HCT116 (cell line): Measurements from ENCODE around the gene PLPP2.

ENCODE experiments used
- EGR1 ChIP-seq: IDR thresholded peaks from 2 replicates; pipeline ENCODE4 v1.6.1; 2012; ENCODE audit warnings: low read depth
- EZH2 ChIP-seq: fragments of 200-600 bp; sonication (generic); IDR thresholded peaks from 2 replicates; pipeline ENCODE4 v1.6.1; 2017; ENCODE audit warnings: antibody characterized with exemption, mixed run types
- FOSL1 ChIP-seq: IDR thresholded peaks from 2 replicates; pipeline ENCODE4 v1.6.1; 2012; ENCODE audit warnings: low read depth
- POLR2A ChIP-seq: IDR thresholded peaks from 2 replicates; pipeline ENCODE4 v1.7.0; 2011; ENCODE audit warnings: borderline replicate concordance; ENCODE audit not compliant: insufficient read depth, insufficient read length; ENCODE audit errors: extremely low read depth
- POLR2AphosphoS5 ChIP-seq: IDR thresholded peaks from 2 replicates; pipeline ENCODE4 v1.6.1; 2011; ENCODE audit warnings: mild to moderate bottlenecking, low read depth, low read length, moderate library complexity
- SIN3A ChIP-seq: IDR thresholded peaks from 2 replicates; pipeline ENCODE4 v1.6.1; 2012; ENCODE audit warnings: low read depth
- YY1 ChIP-seq: IDR thresholded peaks from 2 replicates; pipeline ENCODE4 v1.6.1; 2011; ENCODE audit warnings: low read length, low read depth, moderate library complexity, mild to moderate bottlenecking; ENCODE audit not compliant: insufficient replicate concordance; ENCODE audit errors: extremely low read depth
- ZNF274 ChIP-seq: fragments of 200-500 bp; sonication (Bioruptor generic); IDR thresholded peaks from 2 replicates; pipeline ENCODE4 v1.6.1; 2014; ENCODE audit warnings: mild to moderate bottlenecking, low read depth, low read length, inconsistent platforms
- TF ChIP-seq, protein P1 (sequence below), 3 experiments: fragments of 200-600 bp in 1 of 3; sonication (generic) in 1 of 3; IDR thresholded peaks in 2 of 3; conservative IDR thresholded peaks in 1 of 3; 2 replicates each; pipeline ENCODE4 v1.5.1; 2012 to 2017; ENCODE audit warnings: low read depth in 2 of 3, low read length in 2 of 3, antibody characterized with exemption in 1 of 3, borderline replicate concordance in 1 of 3, control low read depth in 1 of 3, mild to moderate bottlenecking in 1 of 3, mixed read lengths in 1 of 3, mixed run types in 1 of 3, moderate library complexity in 1 of 3; ENCODE audit not compliant: insufficient read depth in 1 of 3
- TF ChIP-seq, protein P2 (sequence below): IDR thresholded peaks from 2 replicates; pipeline ENCODE4 v1.6.1; 2012

DNA sequence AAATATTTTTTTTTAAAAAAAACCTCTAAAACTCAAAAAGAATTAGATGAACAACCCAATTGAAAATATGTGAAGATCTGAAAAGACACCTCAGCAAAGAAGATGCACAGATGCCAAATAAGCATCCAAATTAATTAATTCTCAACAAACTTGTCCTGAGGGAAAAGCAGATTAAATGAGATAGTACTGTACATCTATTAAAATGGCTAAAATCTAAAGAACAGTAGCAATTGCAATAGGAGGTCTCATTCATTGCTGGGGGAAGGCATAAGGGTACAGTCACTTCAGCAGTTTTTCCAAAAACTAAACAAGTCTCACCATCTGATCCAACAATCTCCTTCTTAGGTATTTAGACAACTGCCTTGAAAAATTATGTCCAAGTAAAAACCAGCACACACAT, 22.0 kb downstream of the PLPP2 start:
- TF ChIP-seq POLR2A (no peak), SIN3A (no peak), ZNF274 (no peak), POLR2AphosphoS5 (no peak), FOSL1 (no peak), YY1 (no peak), EZH2 (no peak), EGR1 (no peak)
- TF ChIP-seq, protein P1, sequence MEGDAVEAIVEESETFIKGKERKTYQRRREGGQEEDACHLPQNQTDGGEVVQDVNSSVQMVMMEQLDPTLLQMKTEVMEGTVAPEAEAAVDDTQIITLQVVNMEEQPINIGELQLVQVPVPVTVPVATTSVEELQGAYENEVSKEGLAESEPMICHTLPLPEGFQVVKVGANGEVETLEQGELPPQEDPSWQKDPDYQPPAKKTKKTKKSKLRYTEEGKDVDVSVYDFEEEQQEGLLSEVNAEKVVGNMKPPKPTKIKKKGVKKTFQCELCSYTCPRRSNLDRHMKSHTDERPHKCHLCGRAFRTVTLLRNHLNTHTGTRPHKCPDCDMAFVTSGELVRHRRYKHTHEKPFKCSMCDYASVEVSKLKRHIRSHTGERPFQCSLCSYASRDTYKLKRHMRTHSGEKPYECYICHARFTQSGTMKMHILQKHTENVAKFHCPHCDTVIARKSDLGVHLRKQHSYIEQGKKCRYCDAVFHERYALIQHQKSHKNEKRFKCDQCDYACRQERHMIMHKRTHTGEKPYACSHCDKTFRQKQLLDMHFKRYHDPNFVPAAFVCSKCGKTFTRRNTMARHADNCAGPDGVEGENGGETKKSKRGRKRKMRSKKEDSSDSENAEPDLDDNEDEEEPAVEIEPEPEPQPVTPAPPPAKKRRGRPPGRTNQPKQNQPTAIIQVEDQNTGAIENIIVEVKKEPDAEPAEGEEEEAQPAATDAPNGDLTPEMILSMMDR (IDR thresholded peaks at IDR 0.05 in 2 of 3, conservative IDR thresholded peaks at IDR 0.05 in 1 of 3; ENCODE audit: borderline replicate concordance in 1 of 3, insufficient read depth in 1 of 3, low read depth in 2 of 3, low read length in 2 of 3), result no peak
- TF ChIP-seq, protein P2, sequence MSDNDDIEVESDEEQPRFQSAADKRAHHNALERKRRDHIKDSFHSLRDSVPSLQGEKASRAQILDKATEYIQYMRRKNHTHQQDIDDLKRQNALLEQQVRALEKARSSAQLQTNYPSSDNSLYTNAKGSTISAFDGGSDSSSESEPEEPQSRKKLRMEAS, result no peak
